Ramos (cell line): ENCODE measurements around the gene MMRN2.

Experiments used
- in situ Hi-C: fragments of 300-500 bp; cut with MboI; formaldehyde crosslinking; loops from one replicate; pipeline ENCODE4 v1.14.3; 2022; ENCODE audit warnings: low sequenced_read_pairs; ENCODE audit not compliant: unreplicated experiment

The MMRN2 gene

DNA sequence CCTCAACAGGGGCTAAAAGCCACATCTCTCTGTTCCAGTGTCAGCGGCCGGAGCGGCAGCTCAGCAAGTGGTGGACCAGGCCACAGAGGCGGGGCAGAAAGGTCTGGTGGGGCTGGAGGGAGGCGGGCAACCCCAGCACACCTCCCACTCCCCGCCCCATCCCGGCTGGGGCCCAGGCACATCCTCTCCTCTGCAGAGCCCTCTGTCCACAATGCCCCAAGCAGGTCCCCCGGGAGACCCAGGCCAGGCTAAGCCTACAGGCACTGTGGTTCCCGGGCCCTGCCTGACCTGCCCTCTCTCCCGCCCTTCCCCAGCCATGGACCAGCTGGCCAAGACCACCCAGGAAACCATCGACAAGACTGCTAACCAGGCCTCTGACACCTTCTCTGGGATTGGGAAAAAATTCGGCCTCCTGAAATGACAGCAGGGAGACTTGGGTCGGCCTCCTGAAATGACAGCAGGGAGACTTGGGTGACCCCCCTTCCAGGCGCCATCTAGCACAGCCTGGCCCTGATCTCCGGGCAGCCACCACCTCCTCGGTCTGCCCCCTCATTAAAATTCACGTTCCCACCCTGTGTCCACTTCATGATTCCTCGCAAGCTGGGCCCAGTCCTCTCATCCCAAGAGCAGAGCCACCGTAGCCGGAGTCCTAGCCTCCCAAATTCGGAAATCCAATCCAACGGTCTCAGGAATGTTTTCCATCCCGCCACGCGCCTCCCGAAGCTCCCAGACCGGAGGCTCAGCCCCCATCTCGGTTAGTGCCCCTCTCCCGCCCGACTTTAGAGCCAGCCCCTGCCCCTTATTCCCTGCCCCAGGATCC, 13.0 kb upstream of the MMRN2 start:
- in situ Hi-C loops, result no loop called here

DNA sequence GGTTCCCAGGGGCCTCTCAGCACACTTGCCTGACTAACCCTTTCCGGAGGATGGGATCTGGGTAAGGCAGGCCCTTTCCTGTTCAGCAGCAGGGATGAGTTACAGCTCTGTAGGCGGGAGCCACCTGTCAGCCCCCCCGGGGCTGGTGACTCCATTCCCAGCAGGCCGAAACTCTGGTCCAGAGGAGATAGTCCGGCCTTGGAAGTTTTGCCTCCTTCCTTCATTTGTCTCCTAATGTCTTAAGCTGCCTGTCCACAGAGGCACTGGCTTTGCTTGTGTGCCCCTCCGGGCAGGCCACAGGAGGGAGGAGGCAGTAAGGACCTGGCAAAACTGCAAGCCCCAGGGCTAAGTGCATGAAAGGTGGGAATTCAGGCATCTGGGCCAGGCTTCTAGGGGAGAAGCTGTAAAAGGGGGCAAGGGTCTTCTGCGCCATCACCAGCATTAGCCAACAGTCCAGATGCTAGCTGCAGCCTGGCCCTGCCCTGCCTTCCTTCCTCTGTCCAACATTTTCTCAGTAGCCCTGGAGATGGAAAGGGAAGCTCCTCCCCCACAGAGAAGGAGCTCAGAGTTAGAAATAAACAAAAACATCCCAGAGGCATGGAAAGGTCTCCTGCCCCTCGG, 12.1 kb upstream of the MMRN2 start:
- in situ Hi-C loops, result no loop called here

DNA sequence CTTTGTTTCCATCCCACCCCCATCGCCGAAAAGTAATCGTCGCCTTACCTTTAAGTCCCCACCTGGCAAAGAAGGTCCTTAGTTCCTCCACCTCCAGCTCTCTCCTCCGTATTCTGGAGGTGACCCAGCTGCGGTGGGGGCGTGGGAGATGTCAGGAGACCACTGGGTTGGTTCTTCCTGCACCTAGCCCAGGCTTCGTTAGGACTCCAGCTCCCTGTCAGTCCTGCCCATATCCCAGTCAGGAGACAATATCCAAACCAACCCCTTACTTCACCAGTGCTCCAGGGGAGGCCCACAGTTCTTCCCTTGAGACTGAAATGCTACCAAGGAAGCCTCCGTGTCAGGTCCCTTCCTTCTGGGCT, 11.6 kb upstream of the MMRN2 start:
- in situ Hi-C loops, result no loop called here

DNA sequence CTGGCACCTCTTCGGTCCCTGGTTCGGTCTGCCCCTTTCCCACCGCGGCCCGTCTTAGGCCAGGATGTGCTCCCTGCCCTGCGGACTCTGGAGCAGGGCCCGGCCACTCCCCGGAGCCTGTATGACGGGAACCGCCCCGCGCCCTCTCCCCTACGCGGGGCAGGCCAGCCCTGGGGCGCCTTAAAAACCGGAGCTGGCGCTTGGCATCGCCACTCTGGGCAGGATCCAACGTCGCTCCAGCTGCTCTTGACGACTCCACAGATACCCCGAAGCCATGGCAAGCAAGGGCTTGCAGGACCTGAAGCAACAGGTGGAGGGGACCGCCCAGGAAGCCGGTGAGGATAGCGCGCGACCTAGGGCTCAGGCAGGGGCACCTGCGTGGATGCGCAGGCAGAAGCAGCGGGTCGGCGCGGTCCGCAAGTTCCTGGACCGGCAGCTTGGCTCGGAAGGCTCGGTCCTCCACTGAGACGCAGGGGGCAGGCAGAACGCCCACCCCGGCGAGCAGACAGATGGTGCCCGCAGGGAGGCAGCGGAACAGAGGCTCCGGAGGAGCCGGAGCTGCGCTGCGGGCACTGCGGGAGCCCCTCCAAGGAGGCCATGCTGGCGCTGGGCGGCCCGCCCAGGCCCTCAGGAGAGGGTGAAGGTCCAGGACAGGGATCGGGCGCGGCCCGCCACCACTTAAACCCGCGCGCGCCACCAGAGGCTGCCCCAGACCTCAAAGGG, 11.0 kb upstream of the MMRN2 start, which contains the start of gene ADIRF:
TSS of gene ADIRF (plus strand) at position 212 of the 723 bp plus-strand sequence. CDS start at position 275, 63 bp downstream.
- in situ Hi-C loops, result no loop called here

DNA sequence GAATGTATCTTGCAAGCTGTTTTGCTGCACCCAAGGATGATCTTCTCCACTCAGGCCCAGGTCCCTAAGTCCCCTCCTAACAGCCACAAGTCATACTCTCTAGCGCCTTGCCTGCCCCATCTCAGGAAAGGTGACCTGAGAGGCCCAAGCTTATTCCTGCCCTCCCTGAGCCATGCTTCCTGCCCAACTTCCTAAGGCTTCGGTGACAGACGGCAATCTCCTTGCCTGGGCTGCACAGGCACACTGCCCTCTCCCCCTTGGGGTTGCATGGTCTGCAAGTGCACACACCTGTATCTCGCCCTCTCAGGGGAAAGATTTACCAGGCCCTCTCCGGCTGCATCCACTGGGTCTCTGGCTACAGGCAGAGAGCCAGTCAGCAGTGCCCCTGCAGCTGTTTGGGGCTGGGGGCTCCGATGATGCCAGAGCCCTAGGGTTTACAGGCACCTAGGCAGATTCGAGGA, 10.1 kb upstream of the MMRN2 start:
- in situ Hi-C loops, result no loop called here

DNA sequence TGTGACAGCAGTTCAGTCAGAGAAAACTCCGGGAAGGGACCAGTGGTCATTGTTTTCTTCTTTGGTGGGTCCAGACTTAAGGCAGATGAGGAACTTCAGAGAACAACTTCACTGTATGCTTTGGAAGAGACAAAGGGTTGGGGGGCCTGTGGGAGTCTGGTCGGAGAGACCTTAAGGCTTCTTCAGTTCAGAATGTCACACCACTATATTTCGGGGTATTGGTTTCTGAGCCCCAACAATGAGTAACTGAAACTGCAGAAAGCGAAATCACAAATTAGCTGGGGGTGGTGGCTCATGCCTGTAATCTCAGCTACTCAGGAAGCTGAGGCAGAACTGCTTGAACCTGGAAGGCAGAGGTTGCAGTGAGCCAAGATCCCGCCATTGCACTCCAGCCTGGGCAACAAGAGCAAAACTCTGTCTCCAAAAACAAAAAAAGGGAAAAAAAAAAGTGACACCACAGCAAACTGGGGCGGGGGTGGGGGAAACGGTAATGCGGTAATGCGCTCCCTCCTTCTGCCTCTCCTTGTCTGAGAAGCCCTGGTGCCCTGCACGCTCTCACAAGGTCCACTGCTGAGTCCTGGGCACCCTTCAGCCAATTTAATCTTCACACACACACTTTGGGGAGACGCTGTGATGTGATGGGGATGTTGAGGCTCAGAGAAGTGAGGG, 8.7 kb upstream of the MMRN2 start:
- in situ Hi-C loops, result no loop called here

DNA sequence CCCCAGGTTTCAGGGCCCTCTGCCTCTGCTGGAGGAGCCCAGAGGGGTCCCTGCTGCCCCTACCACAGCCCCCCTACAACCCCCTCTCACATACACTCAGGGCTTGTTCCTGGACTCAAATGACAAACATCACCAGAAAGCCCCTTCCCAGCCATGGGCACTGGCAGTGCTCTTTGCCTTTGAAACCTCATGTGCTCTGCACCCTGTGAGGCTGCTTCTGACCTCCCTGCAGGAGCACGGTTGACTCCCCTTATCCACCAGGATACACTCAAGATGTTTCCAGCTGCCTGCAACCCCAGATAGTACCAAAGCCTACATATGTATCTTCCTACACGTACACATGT, 7.4 kb upstream of the MMRN2 start:
- in situ Hi-C loops, result no loop called here

DNA sequence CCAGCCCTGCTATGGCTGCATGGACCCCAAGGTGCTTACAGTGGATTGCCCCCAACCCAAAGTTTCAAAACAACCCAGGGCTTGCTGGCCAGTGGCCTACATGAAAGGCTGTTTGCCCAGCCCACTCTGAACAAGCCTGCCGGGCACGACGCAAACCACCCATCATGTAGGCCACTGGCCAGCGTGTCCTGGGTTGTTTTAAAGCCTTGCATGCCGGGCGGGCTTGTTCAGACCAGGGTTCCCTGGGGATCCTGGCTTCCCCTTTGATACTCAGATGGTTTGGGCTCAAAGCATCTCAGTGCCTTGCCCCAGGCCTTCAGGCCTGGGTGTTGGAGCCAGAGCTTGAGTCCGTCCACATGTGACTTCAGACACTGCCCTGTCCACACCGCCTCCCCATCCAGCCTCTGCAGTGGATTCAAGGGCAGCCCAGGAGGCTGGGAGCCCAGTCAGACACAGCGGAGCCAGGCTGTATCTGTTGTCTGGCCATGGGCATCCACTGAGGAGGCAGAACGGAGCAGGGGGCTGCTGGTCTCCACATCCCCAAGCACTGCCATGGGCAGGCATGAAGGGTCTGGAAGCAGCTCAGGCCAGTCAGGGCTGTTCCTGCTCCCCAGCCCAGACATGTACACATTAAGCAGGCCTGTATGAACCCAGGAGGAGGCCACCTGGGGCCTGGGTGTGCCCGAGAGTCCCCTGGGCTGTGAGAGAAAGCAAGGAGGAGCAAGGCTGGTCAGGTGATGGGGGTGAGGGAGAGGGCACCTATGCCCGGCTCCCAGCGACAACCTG, 6.8 kb upstream of the MMRN2 start:
- in situ Hi-C loops, result no loop called here

DNA sequence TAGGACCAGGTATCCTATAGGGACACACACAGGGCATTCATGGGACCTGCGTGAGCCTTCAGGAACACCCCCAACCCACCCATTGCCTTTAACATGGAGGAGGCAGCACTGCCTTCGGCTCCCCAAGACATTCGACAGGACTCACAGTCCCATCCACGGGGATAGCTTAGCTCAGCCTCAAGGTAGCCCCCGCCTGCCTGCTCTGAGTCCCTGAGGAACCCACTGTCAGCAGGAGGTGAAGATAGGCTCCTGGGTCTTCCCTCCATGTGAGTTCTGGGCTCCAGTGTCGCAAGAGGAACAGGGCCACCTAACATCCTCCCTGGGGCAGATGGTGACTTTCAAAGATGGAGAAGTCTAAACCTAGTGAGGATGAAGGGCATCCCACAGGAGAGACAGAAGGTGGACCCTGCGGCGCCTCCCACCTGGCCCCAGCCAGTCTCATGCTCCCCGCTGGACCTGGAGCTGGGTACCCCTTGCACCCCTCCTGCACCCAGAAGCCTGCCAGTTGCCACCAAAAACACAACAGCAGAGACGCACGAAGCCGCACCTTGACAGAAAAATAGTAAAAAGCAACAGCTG, 6.0 kb upstream of the MMRN2 start:
- in situ Hi-C loops, result no loop called here

DNA sequence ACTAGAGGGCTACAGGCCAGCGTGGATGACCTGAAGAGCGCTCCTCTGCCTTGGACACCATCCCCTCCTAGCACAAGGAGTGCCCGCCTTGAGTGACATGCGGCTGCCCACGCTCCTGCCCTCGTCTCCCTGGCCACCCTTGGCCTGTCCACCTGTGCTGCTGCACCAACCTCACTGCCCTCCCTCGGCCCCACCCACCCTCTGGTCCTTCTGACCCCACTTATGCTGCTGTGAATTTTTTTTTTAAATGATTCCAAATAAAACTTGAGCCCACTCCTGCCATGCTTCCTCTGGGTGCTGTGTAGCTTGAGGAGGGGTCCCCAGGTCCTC, 5.5 kb upstream of the MMRN2 start:
- in situ Hi-C loops, result no loop called here

DNA sequence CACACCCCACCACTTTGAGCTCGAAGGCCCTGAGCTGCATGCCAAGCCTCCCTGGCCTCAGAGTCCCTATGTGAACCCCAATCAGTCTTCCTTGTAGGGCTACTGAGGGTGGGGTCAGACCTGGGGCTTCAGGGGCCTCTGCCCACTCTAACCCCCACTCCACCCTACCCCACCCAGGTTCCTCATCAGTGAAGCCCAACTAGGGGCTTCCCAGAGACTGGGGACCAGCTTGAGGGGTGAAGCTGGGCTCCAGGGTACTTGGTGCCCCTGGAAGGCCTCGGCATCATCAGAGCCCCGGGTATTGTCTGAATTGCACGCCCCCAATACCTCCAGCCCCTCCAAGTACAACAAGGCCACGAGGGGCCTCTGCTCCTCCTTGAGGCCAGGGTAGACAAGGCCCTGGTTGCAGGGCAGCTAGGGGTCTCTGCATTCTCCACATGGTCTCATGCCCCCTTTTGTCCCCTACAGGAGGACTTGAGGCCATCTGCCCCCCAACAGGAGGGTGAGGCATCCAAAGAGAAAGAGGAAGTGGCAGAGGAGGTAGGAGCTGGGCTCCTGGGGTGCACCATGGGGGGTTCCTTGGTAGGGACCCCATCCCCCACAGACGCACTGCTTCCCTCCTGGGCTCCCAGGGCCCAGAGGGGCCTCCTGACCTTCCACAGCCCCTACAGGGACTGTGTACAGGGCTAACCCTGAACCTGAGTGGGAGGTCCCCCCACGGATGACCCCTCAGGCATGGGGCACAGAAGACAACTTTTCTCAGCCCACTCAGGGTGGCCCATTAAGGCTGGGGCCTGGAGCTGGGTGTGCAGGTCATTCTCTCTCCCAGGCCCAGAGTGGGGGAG, 4.9 kb upstream of the MMRN2 start:
- in situ Hi-C loops, result no loop called here

DNA sequence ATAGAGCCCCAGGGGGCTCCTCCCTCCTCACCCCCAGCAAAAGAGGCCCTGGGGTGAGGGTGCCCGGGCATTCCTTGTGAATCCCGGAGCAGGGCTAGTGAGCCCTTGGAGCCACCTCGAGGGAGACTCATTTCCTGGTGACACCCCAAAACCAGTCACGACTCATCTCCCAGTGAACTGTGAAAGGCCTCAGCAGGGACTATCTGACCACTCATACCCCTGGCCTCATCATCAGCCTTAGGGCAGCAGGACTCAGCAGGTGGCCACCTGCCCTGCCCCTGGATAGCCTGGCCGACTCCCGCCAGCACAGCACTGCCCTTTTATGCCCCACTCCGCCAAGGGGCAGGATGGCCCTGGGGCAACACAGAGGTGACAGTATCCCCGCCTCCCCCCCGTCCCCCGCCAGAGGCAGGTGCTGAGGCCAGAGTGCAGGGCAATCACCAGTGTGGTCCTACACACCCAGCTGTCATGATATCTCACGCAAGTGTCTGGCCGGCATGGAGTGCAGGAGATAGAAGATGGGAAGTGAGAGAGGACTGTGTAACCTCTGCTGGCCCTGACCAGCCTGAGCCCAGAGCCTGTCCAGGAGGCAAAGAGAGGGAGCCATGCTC, 4.2 kb upstream of the MMRN2 start:
- in situ Hi-C loops, result no loop called here

DNA sequence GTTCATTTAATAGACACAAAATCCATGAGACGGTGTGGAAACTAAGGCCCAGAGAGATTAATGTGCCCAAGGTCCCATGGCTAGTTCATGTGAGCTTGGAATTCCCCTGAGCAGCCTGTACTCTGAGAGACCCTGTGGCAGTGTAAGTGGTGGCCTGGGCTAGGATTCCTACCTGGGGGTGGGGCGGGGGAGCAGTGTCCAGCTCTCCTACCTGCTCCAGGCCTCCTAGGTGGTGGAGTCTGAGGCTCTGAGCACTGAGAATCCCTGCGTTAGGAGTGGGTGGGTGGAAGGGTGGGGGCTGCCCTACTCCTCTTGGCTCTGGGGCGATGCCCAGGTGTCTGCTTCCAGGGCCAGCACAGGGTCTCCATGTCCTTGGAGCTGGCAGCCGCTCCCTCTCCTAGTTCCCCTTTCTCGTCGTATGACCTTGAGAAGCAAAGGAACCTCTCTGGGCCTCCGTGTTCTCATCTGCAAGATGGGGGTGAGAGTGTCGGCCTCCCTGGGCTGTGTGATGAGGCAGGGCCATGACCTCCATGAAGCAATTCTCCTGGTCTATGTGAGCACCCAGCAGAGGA, 3.5 kb upstream of the MMRN2 start:
- in situ Hi-C loops, result no loop called here

DNA sequence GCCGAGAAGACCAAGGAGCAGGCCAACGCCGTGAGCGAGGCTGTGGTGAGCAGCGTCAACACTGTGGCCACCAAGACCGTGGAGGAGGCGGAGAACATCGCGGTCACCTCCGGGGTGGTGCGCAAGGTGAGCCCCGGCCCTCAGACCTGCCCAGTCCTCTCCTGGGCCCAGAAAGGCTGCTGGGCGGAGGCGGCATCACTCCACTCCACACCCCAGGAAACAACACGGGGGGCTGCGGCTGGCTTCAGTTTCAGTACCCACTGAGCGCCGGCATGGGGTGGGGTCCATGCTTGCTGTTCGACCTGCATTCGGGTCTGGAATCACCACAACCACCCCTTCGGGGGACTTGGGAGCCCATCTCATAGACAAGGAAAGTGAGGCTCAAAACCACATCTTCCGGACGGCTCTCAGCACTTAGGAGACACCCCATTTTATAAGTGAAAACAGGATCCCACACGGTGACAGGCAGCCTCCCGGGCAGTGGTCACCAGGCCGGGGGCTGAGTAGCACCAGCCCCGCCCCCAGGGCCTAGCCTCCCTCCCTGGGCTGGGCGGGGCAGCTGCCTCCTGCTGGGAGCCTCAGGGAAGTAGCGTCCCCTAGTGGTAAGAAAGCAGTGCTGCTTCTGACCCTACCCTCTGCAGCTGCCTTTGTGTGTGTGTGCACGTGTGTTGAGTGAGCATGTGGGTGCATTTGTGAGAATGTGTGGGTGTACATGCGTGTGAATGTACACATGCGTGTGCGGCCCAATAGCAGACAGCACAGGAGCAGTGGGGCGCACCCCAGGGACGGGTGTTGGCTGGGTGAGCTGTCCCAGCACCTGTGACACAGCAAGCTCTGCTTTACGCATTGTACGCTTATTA, 2.8 kb upstream of the MMRN2 start:
- in situ Hi-C loops, result no loop called here

DNA sequence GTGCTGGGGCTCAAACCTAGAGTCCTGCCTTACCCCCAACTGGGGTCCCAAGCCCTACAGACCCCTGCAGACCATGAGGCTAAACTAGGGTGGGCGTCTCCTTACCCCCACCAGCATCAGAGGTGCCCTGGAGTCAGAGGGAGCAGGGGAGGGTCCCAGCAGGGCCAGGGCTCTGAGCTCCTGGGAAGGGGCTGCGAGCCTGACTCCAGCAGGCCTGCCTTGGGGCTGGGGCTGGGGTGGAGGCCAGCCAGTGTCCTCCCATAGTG, 2.3 kb upstream of the MMRN2 start:
- in situ Hi-C loops, result no loop called here

DNA sequence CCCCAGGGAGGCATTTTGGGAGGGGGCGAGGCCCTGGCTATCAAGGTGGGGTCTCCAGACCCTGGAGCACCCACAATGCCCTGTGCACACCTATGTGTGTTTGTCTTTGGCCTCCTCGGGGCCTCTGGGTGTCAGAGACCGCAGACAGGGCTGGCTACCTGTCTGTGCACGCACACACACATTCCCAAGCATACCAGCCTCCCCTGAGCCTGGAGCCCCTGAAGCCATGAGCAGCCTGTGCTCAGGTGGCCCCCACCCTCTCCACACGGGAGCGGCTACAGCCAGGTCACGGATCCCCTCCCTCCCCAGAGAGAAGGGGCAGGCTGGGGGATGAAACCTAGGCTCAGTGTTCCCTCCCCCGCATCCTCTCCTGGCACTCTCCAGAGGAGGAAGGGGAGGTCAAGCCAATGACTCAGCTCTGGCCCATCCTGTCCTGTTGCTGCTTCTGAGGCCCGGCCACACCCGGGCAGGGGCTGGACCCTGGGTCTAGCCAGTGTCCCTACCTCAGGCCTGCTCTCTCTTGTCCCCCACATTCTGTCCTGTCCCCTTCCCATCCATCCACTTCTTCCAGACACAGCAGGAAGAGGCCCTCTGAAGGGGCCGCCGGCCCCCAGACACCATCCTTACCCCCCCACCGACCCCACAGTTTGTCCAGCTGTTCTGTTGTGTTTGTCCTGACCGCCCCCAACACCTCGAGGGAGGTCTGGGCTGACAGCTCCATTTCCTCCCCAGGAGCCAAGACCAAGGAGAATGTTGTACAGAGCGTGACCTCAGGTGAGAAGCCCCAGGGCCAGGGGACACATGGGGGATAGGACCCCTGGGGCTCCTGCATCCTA, 1.7 kb upstream of the MMRN2 start:
- in situ Hi-C loops, result no loop called here
